SK-N-SH (cell line): ENCODE measurements around the gene GARRE1. TPM values are rescaled to one million over a fixed set of nuclear protein-coding genes. Genes with fewer than 3 reads are reported as not detected.

Source experiments
- CTCF ChIA-PET: fragments of 300-600, 350-600 bp; formaldehyde crosslinking; extraction: SDS; loops from one replicate; lab custom pipeline; 2021; lab: Yijun Ruan, JAX
- POLR2A ChIA-PET: fragments of 350-600 bp; sonication (Branson Sonifier 250); formaldehyde crosslinking; extraction: SDS; loops from one replicate; lab custom pipeline; 2020; ENCODE audit warnings: antibody characterized with exemption, inconsistent platforms; lab: Yijun Ruan, JAX
- DNase-seq: peaks from one replicate; pipeline ENCODE4 v3.0.0; 2012
- H2AFZ ChIP-seq: fragments of 200-600 bp; sonication (generic); 2 replicates; pipeline ENCODE4 v1.8.1; 2016; ENCODE audit warnings: antibody characterized with exemption, mild to moderate bottlenecking, low read depth
- H3F3A ChIP-seq: fragments of 200-600 bp; sonication (generic); replicated peaks from 2 replicates; pipeline ENCODE3; 2016; ENCODE audit warnings: antibody characterized with exemption, mild to moderate bottlenecking; ENCODE audit not compliant: insufficient read depth
- H3K27ac ChIP-seq, 2 experiments: fragments of 200-500 bp in 1 of 2; fragments of 200-600 bp in 1 of 2; sonication (Bioruptor generic) in 1 of 2; sonication (generic), shearing (Covaris generic) in 1 of 2; 2 replicates each; pipeline versions ENCODE4 v1.5.1 to v1.6.1; 2014 to 2016; ENCODE audit warnings: low read depth in 2 of 2, inconsistent platforms in 1 of 2, low read length in 1 of 2, mild to moderate bottlenecking in 1 of 2, mixed read lengths in 1 of 2
- H3K27me3 ChIP-seq: fragments of 200-600 bp; sonication (generic), shearing (Covaris generic); 2 replicates; pipeline ENCODE4 v1.6.1; 2016; ENCODE audit warnings: mixed run types; ENCODE audit not compliant: insufficient read depth
- H3K36me3 ChIP-seq, 2 experiments: fragments of 200-500 bp in 1 of 2; fragments of 200-600 bp in 1 of 2; sonication (Bioruptor generic) in 1 of 2; sonication (generic) in 1 of 2; replicated peaks in 1 of 2; 2 replicates each; pipeline versions ENCODE3 to v1.5.1; 2014 to 2016; ENCODE audit warnings: low read length in 1 of 2, mild to moderate bottlenecking in 1 of 2; ENCODE audit not compliant: insufficient read depth in 2 of 2, control insufficient read depth in 1 of 2
- H3K4me1 ChIP-seq, 2 experiments: fragments of 200-500 bp in 1 of 2; fragments of 200-600 bp in 1 of 2; sonication (Bioruptor generic) in 1 of 2; sonication (generic), shearing (Covaris generic) in 1 of 2; 2 replicates each; pipeline versions ENCODE4 v1.5.1 to v1.6.1; 2014 to 2016; ENCODE audit warnings: low read depth in 1 of 2, low read length in 1 of 2, mixed run types in 1 of 2; ENCODE audit not compliant: insufficient read depth in 2 of 2, control insufficient read depth in 1 of 2
- H3K4me2 ChIP-seq: fragments of 200-600 bp; sonication (generic), shearing (Covaris generic); 2 replicates; pipeline ENCODE4 v1.6.1; 2017; ENCODE audit warnings: mixed run types
- H3K4me3 ChIP-seq, 2 experiments: fragments of 200-500 bp in 1 of 2; fragments of 200-600 bp in 1 of 2; sonication (Bioruptor generic) in 1 of 2; sonication (generic), shearing (Covaris generic) in 1 of 2; 2 replicates each; pipeline versions ENCODE4 v1.5.1 to v1.8.1; 2014 to 2016; ENCODE audit warnings: low read depth in 2 of 2, inconsistent platforms in 1 of 2, low read length in 1 of 2, mild to moderate bottlenecking in 1 of 2, mixed read lengths in 1 of 2, moderate library complexity in 1 of 2
- H3K79me2 ChIP-seq: fragments of 200-600 bp; sonication (generic); 2 replicates; pipeline ENCODE4 v1.8.1; 2017; ENCODE audit warnings: mild to moderate bottlenecking; ENCODE audit not compliant: insufficient read depth
- H3K9ac ChIP-seq: fragments of 200-600 bp; sonication (generic); 2 replicates; pipeline ENCODE4 v1.6.1; 2017; ENCODE audit warnings: mixed run types
- H3K9me2 ChIP-seq: fragments of 200-600 bp; sonication (generic); 2 replicates; pipeline ENCODE4 v1.6.1; 2017; ENCODE audit warnings: mixed run types
- H3K9me3 ChIP-seq: fragments of 200-600 bp; sonication (generic); 2 replicates; pipeline ENCODE4 v1.6.1; 2017; ENCODE audit warnings: mixed run types, mild to moderate bottlenecking, moderate library complexity
- H4K20me1 ChIP-seq: fragments of 200-600 bp; sonication (generic); 2 replicates; pipeline ENCODE4 v1.6.1; 2017; ENCODE audit warnings: mild to moderate bottlenecking, mixed run types; ENCODE audit not compliant: insufficient read depth
- FOSL2 ChIP-seq: IDR thresholded peaks from 2 replicates; pipeline ENCODE4 v1.4.0; 2012; ENCODE audit warnings: low read depth, mild to moderate bottlenecking, moderate library complexity, borderline replicate concordance
- MEF2A ChIP-seq: IDR thresholded peaks from 2 replicates; pipeline ENCODE4 v1.4.0; 2012; ENCODE audit warnings: low read depth, borderline replicate concordance
- RXRA ChIP-seq: IDR thresholded peaks from 2 replicates; pipeline ENCODE4 v1.4.0; 2012; ENCODE audit warnings: low read depth, mild to moderate bottlenecking, borderline replicate concordance
- SMC3 ChIP-seq: IDR thresholded peaks from 2 replicates; pipeline ENCODE4 v1.6.1; 2012; ENCODE audit warnings: low read depth, low read length, improper control_type of control experiment
- TEAD4 ChIP-seq: IDR thresholded peaks from 2 replicates; pipeline ENCODE4 v1.4.0; 2012; ENCODE audit warnings: mild to moderate bottlenecking, borderline replicate concordance; ENCODE audit not compliant: insufficient read depth
- YY1 ChIP-seq: IDR thresholded peaks from 2 replicates; pipeline ENCODE4 v1.4.0; 2012; ENCODE audit warnings: low read depth, mild to moderate bottlenecking
- WGBS: methylation state at CpG from one replicate; pipeline ENCODE4 v1.1.6; 2017; ENCODE audit warnings: low lambda C conversion rate; 5-methylcytosine and 5-hydroxymethylcytosine counted together
- polyA plus RNA-seq, 3 experiments: library from polyadenylated mRNA; depleted of rRNA; stranded (reverse); fragments of >200 nt; gene quantifications; 2 replicates each; pipeline ENCODE4 v1.2.3, GENCODE V29; 2012
- TF ChIP-seq, protein P1 (sequence below): IDR thresholded peaks from 2 replicates; pipeline ENCODE4 v1.4.0; 2012; ENCODE audit warnings: low read depth, borderline replicate concordance
- TF ChIP-seq, protein P2 (sequence below): fragments of 150-350 bp; IDR thresholded peaks from 2 replicates; pipeline ENCODE4 v1.6.1; 2017; ENCODE audit warnings: antibody characterized with exemption, low read length, low read depth, borderline replicate concordance
- TF ChIP-seq, protein P3 (sequence below): IDR thresholded peaks from 2 replicates; pipeline ENCODE4 v1.4.0; 2012; ENCODE audit warnings: low read depth, borderline replicate concordance

The GARRE1 gene
- polyA plus RNA-seq, 1 of the 3 experiments (the other 2 are of a cell fraction), result 9.7 TPM

DNA sequence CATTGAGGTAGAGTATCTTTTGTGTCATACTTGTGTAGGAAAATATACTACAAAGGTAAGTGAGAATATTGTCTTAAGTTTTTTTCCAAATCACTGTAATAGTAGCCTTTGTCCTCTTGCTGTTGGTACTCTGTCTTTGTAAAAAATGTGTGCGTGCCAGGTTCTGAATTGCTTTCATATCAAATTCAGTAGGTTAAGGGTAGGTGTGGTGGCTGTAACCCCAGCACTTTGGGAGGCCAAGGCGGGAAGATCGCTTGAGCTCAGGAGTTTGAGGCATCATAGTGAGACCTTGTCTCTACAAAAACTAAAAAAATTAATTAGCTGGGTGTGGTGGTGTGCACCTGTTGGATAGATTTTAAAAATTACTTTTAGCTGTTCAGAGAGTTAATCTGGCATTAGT, 46.6 kb downstream of the GARRE1 start:
- no peak for DNase-seq
- H3K9me2 ChIP-seq, result no peaks in the 10 kb centered on the region
- H3K4me1 ChIP-seq, result peaks cover 0 to 3% of the 10 kb centered on the region in 2 experiments; a peak in 1 of 4 replicates
- 99% methylated on average over 3 of the region's 3 CpGs for WGBS
- H3K27ac ChIP-seq, result no peak overlapping the region
- no peak overlapping the region for H3K4me2 ChIP-seq
- peaks cover 4% of the 10 kb centered on the region for H3F3A ChIP-seq
- peaks cover 10 to 25% of the 10 kb centered on the region in 2 experiments for H3K36me3 ChIP-seq
- POLR2A ChIA-PET, result no interaction called here
- TF ChIP-seq, protein P1, sequence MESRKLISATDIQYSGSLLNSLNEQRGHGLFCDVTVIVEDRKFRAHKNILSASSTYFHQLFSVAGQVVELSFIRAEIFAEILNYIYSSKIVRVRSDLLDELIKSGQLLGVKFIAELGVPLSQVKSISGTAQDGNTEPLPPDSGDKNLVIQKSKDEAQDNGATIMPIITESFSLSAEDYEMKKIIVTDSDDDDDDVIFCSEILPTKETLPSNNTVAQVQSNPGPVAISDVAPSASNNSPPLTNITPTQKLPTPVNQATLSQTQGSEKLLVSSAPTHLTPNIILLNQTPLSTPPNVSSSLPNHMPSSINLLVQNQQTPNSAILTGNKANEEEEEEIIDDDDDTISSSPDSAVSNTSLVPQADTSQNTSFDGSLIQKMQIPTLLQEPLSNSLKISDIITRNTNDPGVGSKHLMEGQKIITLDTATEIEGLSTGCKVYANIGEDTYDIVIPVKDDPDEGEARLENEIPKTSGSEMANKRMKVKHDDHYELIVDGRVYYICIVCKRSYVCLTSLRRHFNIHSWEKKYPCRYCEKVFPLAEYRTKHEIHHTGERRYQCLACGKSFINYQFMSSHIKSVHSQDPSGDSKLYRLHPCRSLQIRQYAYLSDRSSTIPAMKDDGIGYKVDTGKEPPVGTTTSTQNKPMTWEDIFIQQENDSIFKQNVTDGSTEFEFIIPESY, result no peak
- TF ChIP-seq MEF2A, result no peak
- TF ChIP-seq, protein P2, sequence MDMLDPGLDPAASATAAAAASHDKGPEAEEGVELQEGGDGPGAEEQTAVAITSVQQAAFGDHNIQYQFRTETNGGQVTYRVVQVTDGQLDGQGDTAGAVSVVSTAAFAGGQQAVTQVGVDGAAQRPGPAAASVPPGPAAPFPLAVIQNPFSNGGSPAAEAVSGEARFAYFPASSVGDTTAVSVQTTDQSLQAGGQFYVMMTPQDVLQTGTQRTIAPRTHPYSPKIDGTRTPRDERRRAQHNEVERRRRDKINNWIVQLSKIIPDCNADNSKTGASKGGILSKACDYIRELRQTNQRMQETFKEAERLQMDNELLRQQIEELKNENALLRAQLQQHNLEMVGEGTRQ, result no peak
- TF ChIP-seq TEAD4, result no peak
- no peak for TF ChIP-seq YY1
- TF ChIP-seq, protein P3, sequence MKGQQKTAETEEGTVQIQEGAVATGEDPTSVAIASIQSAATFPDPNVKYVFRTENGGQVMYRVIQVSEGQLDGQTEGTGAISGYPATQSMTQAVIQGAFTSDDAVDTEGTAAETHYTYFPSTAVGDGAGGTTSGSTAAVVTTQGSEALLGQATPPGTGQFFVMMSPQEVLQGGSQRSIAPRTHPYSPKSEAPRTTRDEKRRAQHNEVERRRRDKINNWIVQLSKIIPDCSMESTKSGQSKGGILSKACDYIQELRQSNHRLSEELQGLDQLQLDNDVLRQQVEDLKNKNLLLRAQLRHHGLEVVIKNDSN, result no peak
- TF ChIP-seq SMC3, result no peak
- no peak for TF ChIP-seq FOSL2
- TF ChIP-seq RXRA, result no peak
- H3K4me3 ChIP-seq, result no peak overlapping the region
- H3K9me3 ChIP-seq, result no peaks in the 10 kb centered on the region
- H3K27me3 ChIP-seq, result no peaks in the 10 kb centered on the region
- no peaks in the 10 kb centered on the region for H4K20me1 ChIP-seq
- CTCF ChIA-PET, result no interaction called here
- 0 out of 2 replicates have a peak, but pooled peaks cover 6% of the 10 kb centered on the region for H3K79me2 ChIP-seq
- no peak overlapping the region for H2AFZ ChIP-seq
- no peak overlapping the region for H3K9ac ChIP-seq

Other genes starting within 250 kb of the GARRE1 start
- gene LSM14A, start 82.0 kb upstream of the GARRE1 start, polyA plus RNA-seq (2012; rRNA removed), result 79.0 and 87.7 TPM in 2 replicates
- 82.7 and 144 TPM in 2 replicates for gene GPI, start 110.6 kb downstream of the GARRE1 start, polyA plus RNA-seq (2012; rRNA removed)
- 20.8 and 22.3 TPM in 2 replicates for gene PDCD2L, start 149.8 kb downstream of the GARRE1 start, polyA plus RNA-seq (2012; rRNA removed)
- gene UBA2, start 173.8 kb downstream of the GARRE1 start, polyA plus RNA-seq (2012; rRNA removed), result 117 and 133 TPM in 2 replicates
- 24.1 and 27.7 TPM in 2 replicates for gene WTIP, start 227.2 kb downstream of the GARRE1 start, polyA plus RNA-seq (2012; rRNA removed)